ENCODE results near the gene VAV2. TPM values are rescaled to one million over a fixed set of nuclear protein-coding genes. Genes with fewer than 3 reads are reported as not detected.
A peak's percentile ranks its signal among the peaks of the same experiment; 100 is the strongest.

VAV2 gene
- total RNA-seq, 1 donor from 2014 or later = 80.6 TPM

- Mint-ChIP-seq H3K27ac (peak overlapping the region; percentile 76), H3K4me1 (ENCODE audit: low read depth) (peaks cover 4% of the 10 kb centered on the region), H3K4me3 (ENCODE audit: low read depth) (no peak overlapping the region), H3K36me3 (ENCODE audit: insufficient read depth) (peaks cover 10% of the 10 kb centered on the region), H3K27me3 (no peaks in the 10 kb centered on the region), H3K9me3 (ENCODE audit: low read depth) (no peaks in the 10 kb centered on the region)
- TF ChIP-seq CTCF (IDR thresholded peaks at IDR 0.05; ENCODE audit: unreplicated experiment) = no peak
- no peak for DNase-seq (ENCODE audit: low spot score, unreplicated experiment)
Measured at GRCh38 chr9:133855802-133856521, 136.2 kb downstream of the VAV2 start.

DNA sequence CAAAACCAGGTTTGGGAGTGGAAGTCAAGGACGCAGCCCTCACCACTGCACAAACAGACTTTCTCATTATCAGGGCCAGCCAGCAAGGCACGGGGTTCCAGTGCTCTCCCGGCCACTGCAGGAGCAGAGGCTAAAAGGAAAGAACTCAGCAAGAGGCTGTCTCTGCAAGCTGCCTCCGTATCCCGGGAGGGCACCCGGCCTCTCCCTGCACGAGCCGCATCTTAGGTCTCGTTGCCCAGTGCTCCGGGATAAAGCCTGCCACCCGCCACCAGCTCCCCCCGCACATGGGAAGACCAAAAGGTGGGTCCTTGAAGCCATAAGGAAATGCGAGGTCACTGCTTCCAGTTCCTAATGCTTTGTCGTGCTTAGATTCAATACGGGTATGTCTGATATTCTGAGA lies 136.8 kb downstream of the VAV2 start:
- no peak for DNase-seq (ENCODE audit: low spot score, unreplicated experiment)
- Mint-ChIP-seq H3K4me3 (ENCODE audit: low read depth) (no peak overlapping the region), H3K9me3 (ENCODE audit: low read depth) (no peaks in the 10 kb centered on the region), H3K4me1 (ENCODE audit: low read depth) (peaks cover 4% of the 10 kb centered on the region), H3K27me3 (no peaks in the 10 kb centered on the region), H3K27ac (no peak overlapping the region), H3K36me3 (ENCODE audit: insufficient read depth) (peaks cover 10% of the 10 kb centered on the region)
- no peak for TF ChIP-seq CTCF (IDR thresholded peaks at IDR 0.05; ENCODE audit: unreplicated experiment)

- Mint-ChIP-seq H3K27me3 (no peaks in the 10 kb centered on the region), H3K9me3 (ENCODE audit: low read depth) (no peaks in the 10 kb centered on the region), H3K36me3 (ENCODE audit: insufficient read depth) (peaks cover 10% of the 10 kb centered on the region), H3K27ac (peak overlapping the region; percentile 33), H3K4me1 (ENCODE audit: low read depth) (peaks cover 4% of the 10 kb centered on the region), H3K4me3 (ENCODE audit: low read depth) (no peak overlapping the region)
- DNase-seq (ENCODE audit: low spot score, unreplicated experiment) = no peak
- no peak for TF ChIP-seq CTCF (IDR thresholded peaks at IDR 0.05; ENCODE audit: unreplicated experiment)
Measured at GRCh38 chr9:133854765-133855164, 137.4 kb downstream of the VAV2 start.

DNA sequence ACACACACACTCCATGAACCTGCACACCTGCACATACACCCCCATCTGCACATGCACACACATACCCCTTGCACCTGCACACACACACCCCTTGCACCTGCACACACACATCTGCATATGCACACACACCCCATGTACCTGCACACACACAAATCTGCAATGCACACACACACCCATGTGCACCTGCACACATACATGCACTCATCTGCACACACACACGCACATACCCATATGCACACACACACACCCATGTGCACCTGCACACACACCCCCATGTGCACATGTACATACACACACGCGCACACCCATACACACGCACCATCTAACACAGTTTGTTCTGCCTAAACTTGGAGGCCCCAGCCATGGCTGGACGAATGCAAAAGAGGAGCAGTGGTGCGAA lies 138.1 kb downstream of the VAV2 start:
- no peak for DNase-seq (ENCODE audit: low spot score, unreplicated experiment)
- Mint-ChIP-seq H3K4me3 (ENCODE audit: low read depth) (no peak overlapping the region), H3K27ac (peak overlapping the region; percentile 81), H3K36me3 (ENCODE audit: insufficient read depth) (peaks cover 9% of the 10 kb centered on the region), H3K9me3 (ENCODE audit: low read depth) (no peaks in the 10 kb centered on the region), H3K27me3 (no peaks in the 10 kb centered on the region), H3K4me1 (ENCODE audit: low read depth) (peaks cover 4% of the 10 kb centered on the region)
- no peak for TF ChIP-seq CTCF (IDR thresholded peaks at IDR 0.05; ENCODE audit: unreplicated experiment)

DNA sequence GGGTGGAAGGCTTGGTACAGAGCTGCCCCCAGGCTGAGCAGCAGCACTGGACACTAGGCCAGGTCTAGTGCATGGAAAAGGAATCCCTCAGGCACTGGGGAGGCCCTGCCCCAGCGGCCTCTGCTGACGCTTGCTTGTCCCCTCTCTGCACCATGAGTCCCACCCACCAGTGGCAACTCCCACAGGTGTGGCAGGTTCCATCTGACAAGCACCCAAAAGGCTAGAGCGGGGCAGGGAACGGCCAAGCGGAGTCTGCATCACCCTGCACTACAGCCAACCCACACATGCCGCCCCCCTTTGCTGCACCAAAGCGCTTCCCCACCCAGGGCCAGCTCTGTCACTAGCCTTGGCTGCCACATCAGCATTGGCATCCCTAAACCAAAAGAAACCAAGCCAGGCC lies 138.8 kb downstream of the VAV2 start:
- Mint-ChIP-seq H3K9me3 (ENCODE audit: low read depth) (no peaks in the 10 kb centered on the region), H3K27me3 (no peaks in the 10 kb centered on the region), H3K4me1 (ENCODE audit: low read depth) (peaks cover 4% of the 10 kb centered on the region), H3K4me3 (ENCODE audit: low read depth) (no peak overlapping the region), H3K36me3 (ENCODE audit: insufficient read depth) (peaks cover 10% of the 10 kb centered on the region), H3K27ac (no peak overlapping the region)
- no peak for TF ChIP-seq CTCF (IDR thresholded peaks at IDR 0.05; ENCODE audit: unreplicated experiment)
- no peak for DNase-seq (ENCODE audit: low spot score, unreplicated experiment)

Data from progenitor cell of endocrine pancreas (in vitro differentiated cells).